OCI-LY1 (cell line): Measurements from ENCODE around the gene PIKFYVE.

Experiments
- H2AFZ ChIP-seq: fragments of 200-600 bp; sonication (generic), shearing (Covaris generic); 2 replicates; pipeline ENCODE4 v1.6.0; 2014; ENCODE audit warnings: antibody characterized with exemption, mild to moderate bottlenecking, low read length
- H3F3A ChIP-seq: fragments of 200-600 bp; sonication (generic), shearing (Covaris generic); 2 replicates; pipeline ENCODE4 v1.6.0; 2014; ENCODE audit warnings: mild to moderate bottlenecking, antibody characterized with exemption, low read length, moderate library complexity; ENCODE audit not compliant: insufficient read depth
- H3K27ac ChIP-seq: fragments of 200-600 bp; sonication (generic); 2 replicates; pipeline ENCODE4 v1.5.1; 2014; ENCODE audit warnings: low read length, mixed run types, mild to moderate bottlenecking, low read depth; ENCODE audit not compliant: poor library complexity, severe bottlenecking
- H3K27me3 ChIP-seq: fragments of 200-600 bp; sonication (generic); 2 replicates; pipeline ENCODE4 v1.6.0; 2014; ENCODE audit warnings: antibody characterized with exemption, mild to moderate bottlenecking, low read length, moderate library complexity; ENCODE audit not compliant: insufficient read depth
- H3K36me3 ChIP-seq: fragments of 200-600 bp; sonication (generic); 2 replicates; pipeline ENCODE4 v1.6.1; 2014; ENCODE audit warnings: mild to moderate bottlenecking, antibody characterized with exemption, low read length, moderate library complexity, mixed read lengths; ENCODE audit not compliant: insufficient read depth
- H3K4me1 ChIP-seq: fragments of 200-600 bp; sonication (generic); 2 replicates; pipeline ENCODE4 v1.5.1; 2014; ENCODE audit warnings: mild to moderate bottlenecking, low read length, moderate library complexity; ENCODE audit not compliant: insufficient read depth, severe bottlenecking
- H3K4me2 ChIP-seq: fragments of 200-600 bp; sonication (generic), shearing (Covaris generic); 2 replicates; pipeline ENCODE4 v1.6.1; 2014; ENCODE audit warnings: low read length
- H3K4me3 ChIP-seq: fragments of 200-600 bp; sonication (generic); 2 replicates; pipeline ENCODE4 v1.5.1; 2014; ENCODE audit warnings: low read length, low read depth, mild to moderate bottlenecking, mixed read lengths; ENCODE audit not compliant: poor library complexity, severe bottlenecking
- H3K79me2 ChIP-seq: fragments of 200-600 bp; shearing (Covaris generic); 2 replicates; pipeline ENCODE4 v1.6.1; 2016; ENCODE audit warnings: mixed run types, low read length, mixed read lengths; ENCODE audit not compliant: insufficient read depth
- H3K9ac ChIP-seq: fragments of 200-600 bp; sonication (generic), shearing (Covaris generic); 2 replicates; pipeline ENCODE4 v1.6.1; 2014; ENCODE audit warnings: mild to moderate bottlenecking, low read length, mixed read lengths
- H3K9me2 ChIP-seq: fragments of 200-600 bp; sonication (generic), shearing (Covaris generic); 2 replicates; pipeline ENCODE4 v1.6.1; 2014; ENCODE audit warnings: low read depth, mild to moderate bottlenecking, low read length, mixed read lengths
- H3K9me3 ChIP-seq: fragments of 200-600 bp; shearing (Covaris generic); 2 replicates; pipeline ENCODE4 v1.6.1; 2014; ENCODE audit warnings: low read length, mixed read lengths
- H4K20me1 ChIP-seq: fragments of 200-600 bp; sonication (generic), shearing (Covaris generic); 2 replicates; pipeline ENCODE4 v1.6.0; 2016; ENCODE audit warnings: mild to moderate bottlenecking, low read length; ENCODE audit not compliant: insufficient read depth
- CTCF ChIP-seq: fragments of 200-600 bp; sonication (generic), shearing (Covaris generic); IDR thresholded peaks from 2 replicates; pipeline ENCODE4 v1.5.1; 2017; ENCODE audit warnings: mild to moderate bottlenecking, antibody characterized with exemption, low read length, moderate library complexity, mixed read lengths
- EZH2 ChIP-seq: fragments of 200-600 bp; sonication (generic), shearing (Covaris generic); IDR thresholded peaks from 2 replicates; pipeline ENCODE4 v1.8.0; 2017; ENCODE audit warnings: borderline replicate concordance, mixed run types, mild to moderate bottlenecking, antibody characterized with exemption, low read length, moderate library complexity, mixed read lengths

PIKFYVE gene

GRCh38 chr2:208249296-208249695 is 16.8 kb upstream of the PIKFYVE start:
- peaks cover 9% of the 10 kb centered on the region for H3K4me1 ChIP-seq
- H3K9me3 ChIP-seq, result no peaks in the 10 kb centered on the region
- no peaks in the 10 kb centered on the region for H3K9me2 ChIP-seq
- no peak for TF ChIP-seq EZH2
- TF ChIP-seq CTCF, result no peak
- H3K27ac ChIP-seq, result no peak overlapping the region
- no peak overlapping the region for H3K4me3 ChIP-seq
- no peaks in the 10 kb centered on the region for H3K79me2 ChIP-seq
- peaks cover 90% of the 10 kb centered on the region for H3K36me3 ChIP-seq
- no peaks in the 10 kb centered on the region for H3K27me3 ChIP-seq
- H4K20me1 ChIP-seq, result no peaks in the 10 kb centered on the region
- no peak overlapping the region for H2AFZ ChIP-seq
- no peak overlapping the region for H3K4me2 ChIP-seq
- no peak overlapping the region for H3K9ac ChIP-seq
- H3F3A ChIP-seq, result no peaks in the 10 kb centered on the region

- Histone ChIP-seq H3K9me3 (no peaks in the 10 kb centered on the region), H3K4me2 (no peak overlapping the region), H3K27ac (no peak overlapping the region), H3K4me1 (peaks cover 9% of the 10 kb centered on the region), H3K9me2 (no peaks in the 10 kb centered on the region), H3K4me3 (no peak overlapping the region), H4K20me1 (no peaks in the 10 kb centered on the region), H2AFZ (no peak overlapping the region), H3F3A (no peaks in the 10 kb centered on the region), H3K9ac (no peak overlapping the region), H3K27me3 (no peaks in the 10 kb centered on the region), H3K79me2 (no peaks in the 10 kb centered on the region), H3K36me3 (peaks cover 80% of the 10 kb centered on the region)
- TF ChIP-seq CTCF (no peak), EZH2 (no peak)
Measured at GRCh38 chr2:208250388-208250787, 15.7 kb upstream of the PIKFYVE start.

- Histone ChIP-seq H3K4me1 (peaks cover 15% of the 10 kb centered on the region), H3K36me3 (peaks cover 73% of the 10 kb centered on the region), H3K79me2 (no peaks in the 10 kb centered on the region)
Measured at GRCh38 chr2:208251098-208251497, 15.0 kb upstream of the PIKFYVE start.

More at GRCh38 chr2:208251098-208251497, 15.0 kb upstream of the PIKFYVE start:
- Histone ChIP-seq H3K9ac (no peak overlapping the region), H3F3A (no peaks in the 10 kb centered on the region), H2AFZ (no peak overlapping the region), H3K4me2 (no peak overlapping the region), H3K9me3 (no peaks in the 10 kb centered on the region), H3K27me3 (no peaks in the 10 kb centered on the region), H3K9me2 (no peaks in the 10 kb centered on the region), H3K4me3 (no peak overlapping the region), H4K20me1 (no peaks in the 10 kb centered on the region), H3K27ac (no peak overlapping the region)
- no peak for TF ChIP-seq EZH2
- TF ChIP-seq CTCF, result no peak
